ENCODE measurements around the gene RHAG.

DNA sequence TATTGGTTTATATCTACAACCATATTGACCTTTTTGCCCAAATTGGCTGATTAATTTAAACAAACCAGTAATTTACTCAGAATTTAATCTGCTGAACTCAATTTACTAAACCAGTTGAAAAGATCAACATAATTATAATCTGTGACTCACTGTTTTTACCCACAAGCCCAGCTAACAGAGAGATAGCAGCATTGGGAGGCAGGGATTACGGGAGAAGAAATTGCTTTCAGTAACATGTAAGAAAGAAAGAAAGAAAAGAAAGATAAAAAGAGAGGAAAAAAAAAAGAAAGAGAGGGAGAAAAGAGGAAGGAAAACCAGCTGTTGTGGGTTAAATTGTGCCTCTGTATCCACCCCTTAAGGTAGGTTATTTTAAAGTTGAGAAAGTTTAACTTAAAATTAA, 13.3 kb upstream of the RHAG start:
- TF ChIP-seq EZH2 (IDR thresholded peaks at IDR 0.05; ENCODE audit: low read length, missing control alignments), result no peak
- TF ChIP-seq, protein P1, sequence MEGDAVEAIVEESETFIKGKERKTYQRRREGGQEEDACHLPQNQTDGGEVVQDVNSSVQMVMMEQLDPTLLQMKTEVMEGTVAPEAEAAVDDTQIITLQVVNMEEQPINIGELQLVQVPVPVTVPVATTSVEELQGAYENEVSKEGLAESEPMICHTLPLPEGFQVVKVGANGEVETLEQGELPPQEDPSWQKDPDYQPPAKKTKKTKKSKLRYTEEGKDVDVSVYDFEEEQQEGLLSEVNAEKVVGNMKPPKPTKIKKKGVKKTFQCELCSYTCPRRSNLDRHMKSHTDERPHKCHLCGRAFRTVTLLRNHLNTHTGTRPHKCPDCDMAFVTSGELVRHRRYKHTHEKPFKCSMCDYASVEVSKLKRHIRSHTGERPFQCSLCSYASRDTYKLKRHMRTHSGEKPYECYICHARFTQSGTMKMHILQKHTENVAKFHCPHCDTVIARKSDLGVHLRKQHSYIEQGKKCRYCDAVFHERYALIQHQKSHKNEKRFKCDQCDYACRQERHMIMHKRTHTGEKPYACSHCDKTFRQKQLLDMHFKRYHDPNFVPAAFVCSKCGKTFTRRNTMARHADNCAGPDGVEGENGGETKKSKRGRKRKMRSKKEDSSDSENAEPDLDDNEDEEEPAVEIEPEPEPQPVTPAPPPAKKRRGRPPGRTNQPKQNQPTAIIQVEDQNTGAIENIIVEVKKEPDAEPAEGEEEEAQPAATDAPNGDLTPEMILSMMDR (conservative IDR thresholded peaks at IDR 0.05 in 1 of 2, IDR thresholded peaks at IDR 0.05 in 1 of 2; ENCODE audit: low read depth in 1 of 2, low read length in 2 of 2), result no peak

Measured in fibroblast of lung (primary cell).